PFSK-1 (cell line): ENCODE data around the gene C1orf74.

ENCODE experiments used
- FOXP2 ChIP-seq: optimal IDR thresholded peaks from 2 replicates; pipeline ENCODE3; 2011; ENCODE audit warnings: borderline replicate concordance, control low read depth, inconsistent platforms; ENCODE audit not compliant: insufficient read depth; ENCODE audit errors: extremely low read length, extremely low read depth
- POLR2AphosphoS5 ChIP-seq: IDR thresholded peaks from 2 replicates; pipeline ENCODE4 v1.6.1; 2012; ENCODE audit warnings: low read depth, mild to moderate bottlenecking, control low read depth, low read length, moderate library complexity
- REST ChIP-seq, 2 experiments: IDR thresholded peaks; 2 replicates each; pipeline versions ENCODE4 v1.6.1 to v1.8.0; 2011 to 2012; ENCODE audit warnings: low read depth in 2 of 2, low read length in 2 of 2, control low read depth in 1 of 2, inconsistent platforms in 1 of 2, mild to moderate bottlenecking in 1 of 2, moderate library complexity in 1 of 2; ENCODE audit not compliant: insufficient read depth in 1 of 2
- SIN3A ChIP-seq: IDR thresholded peaks from 2 replicates; pipeline ENCODE4 v1.6.1; 2012; ENCODE audit warnings: mild to moderate bottlenecking, low read length, moderate library complexity, borderline replicate concordance; ENCODE audit not compliant: insufficient read depth
- TAF1 ChIP-seq: IDR thresholded peaks from 2 replicates; pipeline ENCODE4 v1.6.1; 2012; ENCODE audit warnings: low read length, control low read depth, borderline replicate concordance; ENCODE audit not compliant: insufficient read depth

C1orf74 gene

GRCh38 chr1:209825591-209826434, 41.5 kb upstream of the C1orf74 start:
- no peak for TF ChIP-seq POLR2AphosphoS5

GRCh38 chr1:209823143-209824041, 39.0 kb upstream of the C1orf74 start:
- no peak for TF ChIP-seq REST (IDR thresholded peaks at IDR 0.05; ENCODE audit: insufficient read depth in 1 of 2, low read depth in 2 of 2, low read length in 2 of 2)

GRCh38 chr1:209822706-209823105, 38.3 kb upstream of the C1orf74 start:
- TF ChIP-seq REST (IDR thresholded peaks at IDR 0.05; ENCODE audit: insufficient read depth in 1 of 2, low read depth in 2 of 2, low read length in 2 of 2) (no peak), TAF1 (no peak), POLR2AphosphoS5 (no peak), FOXP2 (no peak), SIN3A (no peak)

- no peak for TF ChIP-seq SIN3A
- no peak for TF ChIP-seq TAF1
- no peak for TF ChIP-seq FOXP2
- no peak for TF ChIP-seq POLR2AphosphoS5
- TF ChIP-seq REST (IDR thresholded peaks at IDR 0.05; ENCODE audit: insufficient read depth in 1 of 2, low read depth in 2 of 2, low read length in 2 of 2): no peak
Observed at GRCh38 chr1:209820986-209821385, 36.6 kb upstream of the C1orf74 start.

- no peak for TF ChIP-seq FOXP2
- TF ChIP-seq POLR2AphosphoS5: no peak
- no peak for TF ChIP-seq REST (IDR thresholded peaks at IDR 0.05; ENCODE audit: insufficient read depth in 1 of 2, low read depth in 2 of 2, low read length in 2 of 2)
- TF ChIP-seq TAF1: no peak
- no peak for TF ChIP-seq SIN3A
Observed at GRCh38 chr1:209819058-209819457, 34.7 kb upstream of the C1orf74 start.
